Gastroesophageal sphincter (tissue), 4 donors: Measurements from ENCODE around the gene FCMR. TPM values are rescaled to one million over a fixed set of nuclear protein-coding genes. Genes with fewer than 3 reads are reported as not detected.

Source experiments
- ATAC-seq: fragments of 150-250 bp; one replicate; pipeline ENCODE4 v1.9.1; 2016; ENCODE audit warnings: mild to moderate bottlenecking, moderate library complexity
- H3K27ac ChIP-seq, 4 donors: fragments of 200-600 bp; sonication (generic) in 3 of 4; 1 replicate in 3 of 4; 2 replicates in 1 of 4; pipeline ENCODE4 v1.5.1; 2016 to 2019
- H3K27me3 ChIP-seq: fragments of 200-600 bp; sonication (generic); one replicate; pipeline ENCODE4 v1.5.1; 2019
- H3K36me3 ChIP-seq, 2 donors: fragments of 200-600 bp; sonication (generic); one replicate each; pipeline ENCODE4 v1.5.1; 2019; ENCODE audit warnings: control low read depth in 1 of 2
- H3K4me1 ChIP-seq, 3 donors: fragments of 200-600 bp; sonication (generic); 1 replicate in 2 of 3; 2 replicates in 1 of 3; pipeline ENCODE4 v1.5.1; 2016 to 2019; ENCODE audit warnings: control low read depth in 2 of 3
- H3K4me3 ChIP-seq, 2 donors: fragments of 200-600 bp; sonication (generic); one replicate each; pipeline ENCODE4 v1.5.1; 2019; ENCODE audit warnings: mild to moderate bottlenecking in 1 of 2, moderate library complexity in 1 of 2
- H3K9me3 ChIP-seq, 3 donors: fragments of 200-600 bp; sonication (generic); one replicate each; pipeline ENCODE4 v1.5.1; 2017 to 2019; ENCODE audit warnings: control low read depth in 2 of 3
- CTCF ChIP-seq, 4 experiments: fragments of 200-600 bp in 2 of 4; fragments of 450-650 bp in 2 of 4; sonication (generic) in 1 of 4; IDR thresholded peaks; one replicate each; pipeline ENCODE4 v1.5.1; 2017 to 2019; ENCODE audit warnings: antibody characterized with exemption in 4 of 4, mild to moderate bottlenecking in 2 of 4, moderate library complexity in 2 of 4
- EP300 ChIP-seq: sonication (generic); formaldehyde crosslinking; IDR thresholded peaks from one replicate; pipeline ENCODE4 v1.6.1; 2017; ENCODE audit warnings: antibody characterized with exemption, mild to moderate bottlenecking
- POLR2A ChIP-seq, 2 donors: fragments of 450-650 bp; IDR thresholded peaks; one replicate each; pipeline ENCODE4 v1.6.1; 2017; ENCODE audit warnings: antibody characterized with exemption in 2 of 2, mild to moderate bottlenecking in 2 of 2, moderate library complexity in 1 of 2
- POLR2AphosphoS5 ChIP-seq: sonication (generic); formaldehyde crosslinking; IDR thresholded peaks from one replicate; pipeline ENCODE4 v1.6.1; 2017; ENCODE audit warnings: antibody characterized with exemption
- WGBS, 2 donors: methylation state at CpG; one replicate each; pipeline ENCODE4 v1.1.5; 2018; ENCODE audit warnings: low coverage in 1 of 2; 5-methylcytosine and 5-hydroxymethylcytosine counted together
- total RNA-seq, 4 donors: library from RNA; depleted of rRNA; stranded (reverse); fragments of >200 nt; gene quantifications; one replicate each; pipeline ENCODE4 v1.1.0, GENCODE V29; 2016

Gene FCMR
- total RNA-seq, 4 donors from 2014 or later, result 1.0 to 4.1 (median 1.6) TPM; not detected in 1

- Histone ChIP-seq H3K4me3 (no peak overlapping the region), H3K27ac (no peak overlapping the region), H3K9me3 (peaks cover 0 to 11% (median 0%) of the 10 kb centered on the region in 3 donors), H3K36me3 (no peaks in the 10 kb centered on the region), H3K27me3 (no peaks in the 10 kb centered on the region), H3K4me1 (no peaks in the 10 kb centered on the region)
- no peak for TF ChIP-seq CTCF (IDR thresholded peaks at IDR 0.05)
- TF ChIP-seq POLR2A (IDR thresholded peaks at IDR 0.05), result no peak
- TF ChIP-seq EP300, result no peak
- no peak for TF ChIP-seq POLR2AphosphoS5
- no peak for ATAC-seq
- 33 to 50% methylated on average over 1 of the region's 1 CpG for WGBS, 2 donors
These were observed 53.5 kb downstream of the FCMR start for GRCh38 chr1:206868264-206868663.

DNA sequence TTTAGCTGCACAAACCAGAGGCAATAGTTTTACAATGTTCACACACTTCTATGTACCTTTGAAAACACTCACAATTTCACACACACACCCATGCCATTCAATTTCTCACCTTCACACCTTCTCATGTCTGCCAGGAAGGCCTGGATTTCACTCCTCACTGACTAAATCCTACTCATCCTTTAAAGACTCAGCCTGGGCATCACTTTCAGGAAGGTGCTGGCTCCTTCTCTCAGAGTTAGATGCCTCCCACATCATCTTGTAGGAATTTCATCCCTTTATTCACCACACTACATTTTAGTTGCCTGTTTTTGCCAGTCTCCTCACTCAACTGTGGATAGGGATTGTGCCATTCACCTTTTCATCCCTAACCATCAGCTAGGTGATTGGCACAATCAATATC lies 54.0 kb downstream of the FCMR start:
- TF ChIP-seq POLR2AphosphoS5, result no peak
- no peak for TF ChIP-seq POLR2A (IDR thresholded peaks at IDR 0.05)
- no peak for TF ChIP-seq CTCF (IDR thresholded peaks at IDR 0.05)
- TF ChIP-seq EP300, result no peak
- Histone ChIP-seq H3K9me3 (peaks cover 0 to 9% (median 0%) of the 10 kb centered on the region in 3 donors), H3K27me3 (no peaks in the 10 kb centered on the region), H3K27ac (no peak overlapping the region), H3K36me3 (no peaks in the 10 kb centered on the region), H3K4me1 (no peaks in the 10 kb centered on the region), H3K4me3 (no peak overlapping the region)
- ATAC-seq, result no peak

- Histone ChIP-seq H3K27me3 (no peaks in the 10 kb centered on the region), H3K9me3 (peaks cover 0 to 4% (median 0%) of the 10 kb centered on the region in 3 donors), H3K4me3 (no peak overlapping the region), H3K36me3 (no peaks in the 10 kb centered on the region), H3K4me1 (no peaks in the 10 kb centered on the region), H3K27ac (no peak overlapping the region)
- WGBS, 2 donors, result 100% methylated on average over 1 of the region's 1 CpG; no CpG with 5 or more reads in 1 of the 2 donors
- no peak for ATAC-seq
- TF ChIP-seq POLR2AphosphoS5 (no peak), CTCF (IDR thresholded peaks at IDR 0.05) (no peak), POLR2A (IDR thresholded peaks at IDR 0.05) (no peak), EP300 (no peak)
These were observed 54.5 kb downstream of the FCMR start for GRCh38 chr1:206867239-206867638.

GRCh38 chr1:206866062-206866461 lies 55.7 kb downstream of the FCMR start:
- 17% methylated on average over 2 of the region's 2 CpGs; no CpG with 5 or more reads in 1 of the 2 donors for WGBS, 2 donors
- TF ChIP-seq POLR2A (IDR thresholded peaks at IDR 0.05) (no peak), POLR2AphosphoS5 (no peak), EP300 (no peak), CTCF (IDR thresholded peaks at IDR 0.05) (no peak)
- Histone ChIP-seq H3K4me3 (no peak overlapping the region), H3K9me3 (no peaks in the 10 kb centered on the region), H3K4me1 (no peaks in the 10 kb centered on the region), H3K36me3 (no peaks in the 10 kb centered on the region), H3K27me3 (peaks cover 7% of the 10 kb centered on the region), H3K27ac (no peak overlapping the region)
- ATAC-seq, result no peak

- no peak for ATAC-seq
- WGBS, 2 donors, result 47 to 52% methylated on average over 15 to 17 of the region's 19 CpGs
- H3K4me1 ChIP-seq, result no peaks in the 10 kb centered on the region
- no peak within 1 kb of the TSS for H3K4me3 ChIP-seq
- H3K27me3 ChIP-seq, result peaks cover 9% of the 10 kb centered on the region
- H3K36me3 ChIP-seq, result no peaks in the 10 kb centered on the region
- no peak within 1 kb of the TSS for H3K27ac ChIP-seq
- H3K9me3 ChIP-seq, result no peaks in the 10 kb centered on the region
- TF ChIP-seq CTCF (IDR thresholded peaks at IDR 0.05) (peak in 3 of 4 experiments; percentile 4 to 58 (median 58)), POLR2AphosphoS5 (no peak)
These were observed 56.6 kb downstream of the FCMR start, which contains the start of gene IL20 for GRCh38 chr1:206864939-206865671. Gene IL20, plus strand, starts transcription at chr1:206865623. Its CDS starts 230 bp downstream, at chr1:206865853.
